SK-N-SH treated with all-trans-retinoic acid at 6 μM for 48 hours (cell line): ENCODE results near the gene GHDC.
"Not testable (repeated sequence)": the region's sequence is repeated elsewhere in the genome, so short reads cannot be mapped to it uniquely, and the experiment has no call there.

ENCODE experiments used
- ATAC-seq: fragments of 200-7000 bp; cut with Tn5 transposase; 3 replicates; pipeline ENCODE4 v1.9.1; 2020; ENCODE audit warnings: mild to moderate bottlenecking, moderate library complexity
- ARNTL ChIP-seq: fragments of 450-650 bp; formaldehyde crosslinking; IDR thresholded peaks from 2 replicates; pipeline ENCODE4 v1.5.0; 2020; ENCODE audit warnings: low read depth, mild to moderate bottlenecking, moderate library complexity, borderline replicate concordance
- GLIS3 ChIP-seq: fragments of 250-450 bp; sonication (Bioruptor Pico); IDR thresholded peaks from 2 replicates; pipeline ENCODE4 v1.5.0; 2020; ENCODE audit warnings: mild to moderate bottlenecking, moderate library complexity
- ISL1 ChIP-seq: fragments of 250-450 bp; sonication (Bioruptor Pico); IDR thresholded peaks from 2 replicates; pipeline ENCODE4 v2.1.2; 2022; ENCODE audit warnings: mild to moderate bottlenecking, moderate library complexity
- PPARA ChIP-seq: fragments of 250-450 bp; sonication (Bioruptor Pico); IDR thresholded peaks from 2 replicates; pipeline ENCODE4 v1.5.0; 2020; ENCODE audit warnings: mild to moderate bottlenecking, borderline replicate concordance
- RARB ChIP-seq: fragments of 250-450 bp; sonication (Bioruptor Pico); IDR thresholded peaks from 2 replicates; pipeline ENCODE4 v1.8.0; 2021; ENCODE audit warnings: mild to moderate bottlenecking, moderate library complexity
- TCF4 ChIP-seq: fragments of 250-450 bp; sonication (Bioruptor Pico); IDR thresholded peaks from 2 replicates; pipeline ENCODE4 v1.8.0; 2021; ENCODE audit warnings: mild to moderate bottlenecking, moderate library complexity, borderline replicate concordance
- TOX ChIP-seq: fragments of 250-450 bp; sonication (Bioruptor Pico); IDR thresholded peaks from 2 replicates; pipeline ENCODE4 v1.8.0; 2021; ENCODE audit warnings: mild to moderate bottlenecking, moderate library complexity, borderline replicate concordance
- ZC3H10 ChIP-seq: fragments of 250-450 bp; sonication (Bioruptor Pico); IDR thresholded peaks from 2 replicates; pipeline ENCODE4 v1.5.1; 2021; ENCODE audit warnings: mild to moderate bottlenecking, moderate library complexity
- ZFP3 ChIP-seq: fragments of 250-450 bp; sonication (Bioruptor Pico); IDR thresholded peaks from 2 replicates; pipeline ENCODE4 v1.5.0; 2020; ENCODE audit warnings: mild to moderate bottlenecking, moderate library complexity
- ZFP30 ChIP-seq: fragments of 450-650 bp; formaldehyde crosslinking; IDR thresholded peaks from 2 replicates; pipeline ENCODE4 v1.5.0; 2022; ENCODE audit warnings: mild to moderate bottlenecking, moderate library complexity
- ZNF565 ChIP-seq: fragments of 450-650 bp; formaldehyde crosslinking; conservative IDR thresholded peaks from 2 replicates; pipeline ENCODE4 v1.5.0; 2020; ENCODE audit warnings: low read depth, mild to moderate bottlenecking, moderate library complexity
- TF ChIP-seq, protein P1 (sequence below): fragments of 250-450 bp; sonication (Bioruptor Pico); IDR thresholded peaks from 2 replicates; pipeline ENCODE4 v1.5.1; 2020; ENCODE audit warnings: low read depth, mild to moderate bottlenecking, moderate library complexity
- TF ChIP-seq, protein P2 (sequence below): fragments of 250-450 bp; sonication (Bioruptor Pico); IDR thresholded peaks from 2 replicates; pipeline ENCODE4 v1.8.0; 2020; ENCODE audit warnings: mild to moderate bottlenecking, moderate library complexity, borderline replicate concordance

Gene GHDC

DNA sequence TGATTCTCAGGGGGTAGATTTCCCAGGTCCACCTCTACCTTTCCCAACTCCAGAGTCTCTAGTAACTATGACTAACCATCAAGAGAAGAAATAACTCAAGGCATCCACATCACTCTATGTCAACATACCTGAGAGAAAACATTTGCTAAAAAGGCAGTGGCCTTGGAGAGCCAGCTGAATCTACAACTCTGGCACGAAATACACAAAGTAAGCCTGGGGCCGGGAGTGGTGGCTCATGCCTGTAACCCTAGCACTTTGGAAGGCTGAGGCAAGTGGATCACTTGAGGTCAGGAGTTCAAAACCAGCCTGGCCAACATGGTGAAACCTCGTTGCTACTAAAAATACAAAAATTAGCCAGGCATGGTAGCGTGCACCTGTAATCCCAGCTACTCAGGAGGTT lies 51.2 kb downstream of the GHDC start:
- ATAC-seq, result not testable (repeated sequence)

DNA sequence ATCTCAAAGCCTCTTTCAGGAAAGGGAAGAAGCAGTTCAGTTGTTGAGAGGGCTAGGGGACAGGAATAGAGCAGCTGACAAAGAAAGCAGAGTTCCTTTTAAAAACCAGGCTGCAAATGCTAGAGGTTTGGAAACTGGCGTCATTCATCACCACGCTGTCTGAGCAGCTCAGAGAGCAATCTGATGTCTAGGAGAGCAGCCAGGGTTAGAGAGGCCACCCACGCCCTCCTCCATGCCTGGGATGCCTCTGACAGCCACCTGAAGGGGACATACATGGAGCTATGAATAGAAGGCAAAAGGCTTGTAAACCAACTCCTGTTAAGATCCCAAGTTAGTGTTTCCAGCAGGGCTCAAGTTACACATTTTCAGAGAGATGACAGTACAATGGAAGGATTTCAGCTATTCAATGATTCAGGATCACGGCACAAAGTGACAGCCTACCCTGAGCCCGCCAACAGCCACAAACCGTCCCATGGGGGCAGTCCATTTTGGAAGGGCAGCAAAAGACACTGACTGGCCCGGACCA lies 51.9 kb downstream of the GHDC start:
- peak; percentile 87 for ATAC-seq
- TF ChIP-seq ISL1 (CRISPR knock-in tag) (no peak), ZFP3 (CRISPR knock-in tag) (no peak), ZC3H10 (CRISPR knock-in tag) (no peak), ZNF565 (CRISPR knock-in tag) (no peak), GLIS3 (CRISPR knock-in tag) (no peak), PPARA (no peak), RARB (CRISPR knock-in tag) (no peak)
- TF ChIP-seq, protein P1, sequence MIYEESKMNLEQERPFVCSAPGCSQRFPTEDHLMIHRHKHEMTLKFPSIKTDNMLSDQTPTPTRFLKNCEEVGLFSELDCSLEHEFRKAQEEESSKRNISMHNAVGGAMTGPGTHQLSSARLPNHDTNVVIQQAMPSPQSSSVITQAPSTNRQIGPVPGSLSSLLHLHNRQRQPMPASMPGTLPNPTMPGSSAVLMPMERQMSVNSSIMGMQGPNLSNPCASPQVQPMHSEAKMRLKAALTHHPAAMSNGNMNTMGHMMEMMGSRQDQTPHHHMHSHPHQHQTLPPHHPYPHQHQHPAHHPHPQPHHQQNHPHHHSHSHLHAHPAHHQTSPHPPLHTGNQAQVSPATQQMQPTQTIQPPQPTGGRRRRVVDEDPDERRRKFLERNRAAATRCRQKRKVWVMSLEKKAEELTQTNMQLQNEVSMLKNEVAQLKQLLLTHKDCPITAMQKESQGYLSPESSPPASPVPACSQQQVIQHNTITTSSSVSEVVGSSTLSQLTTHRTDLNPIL (CRISPR knock-in tag), result no peak

DNA sequence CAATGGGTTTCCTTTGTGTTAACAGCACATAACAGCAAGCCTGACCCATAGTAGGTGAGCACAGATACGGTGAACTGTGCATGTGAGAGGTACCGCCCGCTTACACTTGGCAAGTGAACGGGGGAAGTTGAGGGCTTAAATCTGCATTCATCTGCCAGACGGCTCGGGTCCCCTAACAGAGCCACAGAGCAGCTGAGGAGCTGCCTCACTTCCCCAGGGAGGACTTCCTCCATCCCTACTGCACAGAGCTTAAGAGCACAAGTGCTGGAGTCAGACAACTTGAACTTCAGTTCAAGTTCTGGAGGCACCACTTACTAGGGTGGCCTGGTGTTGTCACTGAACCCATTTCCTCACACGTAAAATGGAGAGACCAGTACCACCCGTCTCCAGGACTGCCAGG lies 52.9 kb downstream of the GHDC start:
- TF ChIP-seq, protein P2, sequence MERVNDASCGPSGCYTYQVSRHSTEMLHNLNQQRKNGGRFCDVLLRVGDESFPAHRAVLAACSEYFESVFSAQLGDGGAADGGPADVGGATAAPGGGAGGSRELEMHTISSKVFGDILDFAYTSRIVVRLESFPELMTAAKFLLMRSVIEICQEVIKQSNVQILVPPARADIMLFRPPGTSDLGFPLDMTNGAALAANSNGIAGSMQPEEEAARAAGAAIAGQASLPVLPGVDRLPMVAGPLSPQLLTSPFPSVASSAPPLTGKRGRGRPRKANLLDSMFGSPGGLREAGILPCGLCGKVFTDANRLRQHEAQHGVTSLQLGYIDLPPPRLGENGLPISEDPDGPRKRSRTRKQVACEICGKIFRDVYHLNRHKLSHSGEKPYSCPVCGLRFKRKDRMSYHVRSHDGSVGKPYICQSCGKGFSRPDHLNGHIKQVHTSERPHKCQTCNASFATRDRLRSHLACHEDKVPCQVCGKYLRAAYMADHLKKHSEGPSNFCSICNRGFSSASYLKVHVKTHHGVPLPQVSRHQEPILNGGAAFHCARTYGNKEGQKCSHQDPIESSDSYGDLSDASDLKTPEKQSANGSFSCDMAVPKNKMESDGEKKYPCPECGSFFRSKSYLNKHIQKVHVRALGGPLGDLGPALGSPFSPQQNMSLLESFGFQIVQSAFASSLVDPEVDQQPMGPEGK (CRISPR knock-in tag), result no peak
- TF ChIP-seq ZNF565 (CRISPR knock-in tag) (no peak), ZFP30 (CRISPR knock-in tag) (no peak), TCF4 (CRISPR knock-in tag) (no peak), TOX (CRISPR knock-in tag) (no peak), ARNTL (CRISPR knock-in tag) (no peak)
- no peak for ATAC-seq

DNA sequence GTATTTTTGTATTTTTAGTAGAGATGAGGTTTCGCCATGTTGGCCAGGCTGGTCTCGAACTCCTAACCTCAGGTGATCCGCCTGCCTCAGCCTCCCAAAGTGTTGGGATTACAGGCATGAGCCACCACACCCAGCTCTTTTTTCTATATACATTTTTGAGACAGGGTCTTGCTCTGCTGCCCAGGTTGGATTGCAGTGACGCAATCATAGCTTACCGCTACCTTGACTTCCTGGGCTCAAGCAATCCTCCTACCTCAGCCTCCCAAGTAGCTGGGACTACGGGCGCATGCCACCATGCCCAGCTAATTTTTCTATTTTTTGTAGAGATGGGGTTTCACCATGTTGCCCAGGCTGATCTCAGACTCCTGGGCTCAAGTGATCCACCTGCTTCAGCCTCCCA lies 53.6 kb downstream of the GHDC start:
- ATAC-seq, result not testable (repeated sequence)
